Adipocyte (in vitro differentiated cells): ENCODE results near the gene AMER2.
A peak's percentile ranks its signal among the peaks of the same experiment; 100 is the strongest.

Source experiments
- DNase-seq: peaks from one replicate; pipeline ENCODE4 v3.0.0-alpha.2; 2015; ENCODE audit warnings: low read depth
- H3K27me3 ChIP-seq: replicated peaks from 2 replicates; pipeline ENCODE4 v1.7.0; 2013; ENCODE audit warnings: mild to moderate bottlenecking, low read length, moderate library complexity; ENCODE audit not compliant: control insufficient read depth, insufficient read depth
- H3K36me3 ChIP-seq: 2 replicates; pipeline ENCODE4 v1.7.0; 2013; ENCODE audit warnings: low read length, mild to moderate bottlenecking, moderate library complexity; ENCODE audit not compliant: control insufficient read depth, insufficient read depth, severe bottlenecking
- H3K4me1 ChIP-seq: 2 replicates; pipeline ENCODE4 v1.7.0; 2013; ENCODE audit warnings: mild to moderate bottlenecking, low read length, moderate library complexity; ENCODE audit not compliant: control insufficient read depth, insufficient read depth
- H3K4me3 ChIP-seq: 2 replicates; pipeline ENCODE4 v1.7.0; 2013; ENCODE audit warnings: mild to moderate bottlenecking, low read length, moderate library complexity
- H3K9ac ChIP-seq: 2 replicates; pipeline ENCODE4 v1.7.0; 2013; ENCODE audit warnings: mild to moderate bottlenecking, low read length, moderate library complexity
- H3K9me3 ChIP-seq: 2 replicates; pipeline ENCODE4 v1.7.0; 2013; ENCODE audit warnings: mild to moderate bottlenecking, low read length, moderate library complexity; ENCODE audit not compliant: control insufficient read depth

Gene AMER2

DNA sequence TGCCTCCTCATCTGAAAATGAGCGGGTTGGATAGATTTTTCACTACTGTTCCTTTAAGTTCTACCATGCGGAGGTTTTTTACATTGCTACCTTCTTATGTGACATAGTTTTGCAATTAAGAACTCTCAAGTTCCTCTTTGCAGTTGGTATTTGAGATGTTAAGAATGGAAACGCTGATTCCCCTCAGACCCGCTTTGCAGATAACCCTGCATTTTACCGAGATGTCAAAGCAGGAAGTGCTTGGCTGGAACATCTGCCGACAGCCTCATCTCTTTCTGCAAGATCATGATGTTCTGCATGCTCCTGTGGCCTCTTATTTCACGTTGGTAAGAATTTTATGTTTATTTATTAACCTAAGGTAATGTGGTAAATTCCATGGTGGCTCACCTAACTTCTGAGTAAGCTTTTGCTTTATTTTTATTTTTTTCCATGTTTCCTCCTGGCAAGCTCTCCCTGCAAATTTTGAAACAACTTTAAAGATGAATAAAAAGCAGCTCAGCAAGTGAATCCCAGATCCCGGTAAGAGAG is 53.6 kb downstream of the AMER2 start:
- H3K36me3 ChIP-seq: no peaks in the 10 kb centered on the region
- no peak overlapping the region for H3K9ac ChIP-seq
- H3K4me3 ChIP-seq: no peak overlapping the region
- peaks cover 44% of the 10 kb centered on the region for H3K27me3 ChIP-seq
- DNase-seq: no peak
- H3K4me1 ChIP-seq: no peaks in the 10 kb centered on the region
- no peaks in the 10 kb centered on the region for H3K9me3 ChIP-seq

GRCh38 chr13:25117312-25117711 is 54.8 kb downstream of the AMER2 start:
- no peak overlapping the region for H3K9ac ChIP-seq
- no peaks in the 10 kb centered on the region for H3K36me3 ChIP-seq
- H3K9me3 ChIP-seq: no peaks in the 10 kb centered on the region
- DNase-seq: no peak
- H3K4me3 ChIP-seq: no peak overlapping the region
- H3K4me1 ChIP-seq: no peaks in the 10 kb centered on the region
- H3K27me3 ChIP-seq: peaks cover 49% of the 10 kb centered on the region

GRCh38 chr13:25116044-25116443 is 56.0 kb downstream of the AMER2 start:
- H3K4me1 ChIP-seq: no peaks in the 10 kb centered on the region
- H3K9me3 ChIP-seq: no peaks in the 10 kb centered on the region
- no peak overlapping the region for H3K9ac ChIP-seq
- no peak overlapping the region for H3K4me3 ChIP-seq
- DNase-seq: no peak
- H3K27me3 ChIP-seq: peaks cover 52% of the 10 kb centered on the region
- H3K36me3 ChIP-seq: no peaks in the 10 kb centered on the region

- Histone ChIP-seq H3K9me3 (no peaks in the 10 kb centered on the region), H3K9ac (no peak overlapping the region), H3K27me3 (peaks cover 42% of the 10 kb centered on the region), H3K4me3 (no peak overlapping the region), H3K36me3 (no peaks in the 10 kb centered on the region), H3K4me1 (no peaks in the 10 kb centered on the region)
- peak; percentile 84 for DNase-seq
These were observed 57.9 kb downstream of the AMER2 start for GRCh38 chr13:25114220-25114619.

DNA sequence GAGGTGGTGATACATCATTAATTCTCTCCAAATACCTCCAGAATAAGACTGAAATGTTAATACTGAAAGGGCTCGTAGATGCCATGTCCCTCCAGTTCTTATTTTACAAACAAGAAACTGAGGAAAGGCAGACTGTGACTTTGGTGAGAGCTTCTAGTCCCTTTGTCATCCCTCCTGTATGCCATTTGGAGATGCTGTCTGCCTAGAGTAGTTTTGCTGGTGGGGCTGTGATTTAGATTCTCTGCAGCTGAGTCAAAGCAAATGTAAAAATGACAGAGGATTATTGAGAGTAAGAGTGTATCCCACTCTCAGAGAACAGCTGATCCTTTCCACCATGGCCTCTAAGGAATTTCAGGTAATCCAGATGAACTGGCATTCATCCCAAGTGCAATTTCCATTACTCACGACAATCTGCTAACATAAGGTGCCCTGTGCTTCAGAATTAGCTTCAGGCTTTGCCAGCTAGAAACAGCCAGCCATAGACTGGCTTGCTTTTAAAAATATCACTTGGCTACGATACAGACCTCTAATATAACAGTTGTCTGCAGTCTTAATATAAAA is 59.3 kb downstream of the AMER2 start:
- no peak for DNase-seq
- no peaks in the 10 kb centered on the region for H3K4me1 ChIP-seq
- no peaks in the 10 kb centered on the region for H3K36me3 ChIP-seq
- no peak overlapping the region for H3K9ac ChIP-seq
- H3K27me3 ChIP-seq: peaks cover 34% of the 10 kb centered on the region
- H3K9me3 ChIP-seq: no peaks in the 10 kb centered on the region
- no peak overlapping the region for H3K4me3 ChIP-seq
